B cell (primary cell): ENCODE data around the gene CEL.

Experiments used
- EZH2 ChIP-seq: IDR thresholded peaks from 2 replicates; pipeline ENCODE4 v1.6.1; 2012; ENCODE audit warnings: borderline replicate concordance, low read depth, mild to moderate bottlenecking, moderate library complexity, low read length; ENCODE audit not compliant: insufficient read depth, poor library complexity, severe bottlenecking
- TF ChIP-seq, protein P1 (sequence below): fragments of 200-600 bp; IDR thresholded peaks from one replicate; pipeline ENCODE4 v1.8.0; 2022; ENCODE audit warnings: antibody characterized with exemption, mild to moderate bottlenecking

DNA sequence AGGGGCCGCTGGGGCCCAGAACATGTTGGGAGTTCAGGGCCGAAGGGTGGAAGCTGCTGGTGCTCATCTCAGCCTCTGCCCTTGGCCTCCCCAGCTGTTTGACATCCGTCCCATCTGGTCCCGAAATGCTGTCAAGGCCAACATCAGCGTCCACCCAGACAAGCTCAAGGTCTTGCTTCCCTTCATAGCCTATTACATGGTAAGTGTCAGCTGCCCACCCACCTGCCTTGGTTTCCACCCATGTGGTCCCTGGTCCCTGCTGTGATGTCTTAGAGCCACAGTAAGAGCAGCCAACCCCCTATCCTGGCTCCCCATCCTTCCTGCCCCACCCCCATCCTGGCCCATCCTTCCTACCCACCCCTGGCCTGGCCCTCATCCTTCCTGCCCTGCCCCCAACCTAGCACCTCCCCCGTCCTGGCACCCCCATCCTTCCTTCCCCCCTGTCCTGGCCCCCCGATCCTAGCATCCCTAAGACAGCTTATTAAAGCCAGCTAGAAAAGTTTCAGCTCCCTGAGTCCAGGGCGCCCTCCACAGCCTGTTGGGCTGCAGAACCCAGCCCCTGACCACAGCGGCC lies 9.7 kb upstream of the CEL start:
- TF ChIP-seq, protein P1, sequence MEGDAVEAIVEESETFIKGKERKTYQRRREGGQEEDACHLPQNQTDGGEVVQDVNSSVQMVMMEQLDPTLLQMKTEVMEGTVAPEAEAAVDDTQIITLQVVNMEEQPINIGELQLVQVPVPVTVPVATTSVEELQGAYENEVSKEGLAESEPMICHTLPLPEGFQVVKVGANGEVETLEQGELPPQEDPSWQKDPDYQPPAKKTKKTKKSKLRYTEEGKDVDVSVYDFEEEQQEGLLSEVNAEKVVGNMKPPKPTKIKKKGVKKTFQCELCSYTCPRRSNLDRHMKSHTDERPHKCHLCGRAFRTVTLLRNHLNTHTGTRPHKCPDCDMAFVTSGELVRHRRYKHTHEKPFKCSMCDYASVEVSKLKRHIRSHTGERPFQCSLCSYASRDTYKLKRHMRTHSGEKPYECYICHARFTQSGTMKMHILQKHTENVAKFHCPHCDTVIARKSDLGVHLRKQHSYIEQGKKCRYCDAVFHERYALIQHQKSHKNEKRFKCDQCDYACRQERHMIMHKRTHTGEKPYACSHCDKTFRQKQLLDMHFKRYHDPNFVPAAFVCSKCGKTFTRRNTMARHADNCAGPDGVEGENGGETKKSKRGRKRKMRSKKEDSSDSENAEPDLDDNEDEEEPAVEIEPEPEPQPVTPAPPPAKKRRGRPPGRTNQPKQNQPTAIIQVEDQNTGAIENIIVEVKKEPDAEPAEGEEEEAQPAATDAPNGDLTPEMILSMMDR = no peak
- no peak for TF ChIP-seq EZH2
